ENCODE data around the gene CCDC198. TPM values are rescaled to one million over a fixed set of nuclear protein-coding genes. Genes with fewer than 3 reads are reported as not detected.

Gene CCDC198
- total and polyA plus RNA-seq, 5 experiments from 2014 or later, result not detected

DNA sequence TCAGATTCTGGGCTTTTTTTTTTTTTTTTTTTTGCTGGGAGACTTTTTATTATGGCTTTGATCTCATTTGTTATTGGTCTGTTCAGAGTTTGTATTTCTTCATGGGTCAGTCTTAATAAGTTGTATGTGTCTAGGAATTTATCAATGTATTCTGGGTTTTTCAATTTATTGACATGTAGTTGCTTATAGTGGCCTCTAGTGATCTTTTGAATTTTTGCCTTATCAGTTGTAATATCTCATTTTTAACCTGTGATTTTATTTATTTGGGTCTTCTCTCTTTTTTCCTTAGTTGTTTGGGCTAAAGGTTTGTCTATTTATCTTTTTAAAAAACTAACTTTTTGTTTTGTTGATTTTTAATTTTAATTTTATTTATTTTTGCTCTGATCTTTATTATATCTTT is 57.7 kb downstream of the CCDC198 start:
- Mint-ChIP-seq H3K27me3 (peaks cover 0 to 5% (median 4%) of the 10 kb centered on the region in 5 donors), H3K36me3 (peaks cover 0 to 11% (median 5%) of the 10 kb centered on the region in 3 donors), H3K27ac (no peak overlapping the region), H3K4me1 (no peaks in the 10 kb centered on the region), H3K4me3 (no peak overlapping the region), H3K9me3 (peaks cover 0 to 26% (median 6%) of the 10 kb centered on the region in 9 donors)
- POLR2A ChIA-PET, result interaction anchor here (0.6 kb wide), 1 partner anchor 1066 kb away, joined by 3 read pairs; no protein-coding TSS in a partner anchor
- ATAC-seq (no peak), DNase-seq (no peak)

DNA sequence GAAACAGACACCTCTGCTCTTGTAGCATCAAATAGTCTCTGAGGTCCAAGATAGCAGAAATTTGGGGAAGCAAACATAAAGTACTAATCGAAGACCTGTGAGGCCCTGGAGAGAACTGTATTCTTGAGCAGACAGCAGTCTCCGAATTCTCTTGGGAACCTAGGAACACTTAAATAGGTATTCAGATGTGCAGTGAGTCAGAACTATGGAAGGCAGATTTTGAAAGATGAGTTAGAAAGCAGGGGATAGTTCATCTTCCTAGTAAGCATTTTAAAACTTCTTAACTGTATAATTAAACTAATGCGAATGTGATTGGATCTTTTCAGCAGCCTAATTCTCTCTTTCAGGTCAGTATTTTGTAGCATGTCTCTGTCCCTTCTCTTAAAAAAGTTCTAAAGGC is 72.7 kb downstream of the CCDC198 start:
- Mint-ChIP-seq H3K4me1 (peaks cover 0 to 1% (median 0%) of the 10 kb centered on the region in 4 donors), H3K9me3 (no peaks in the 10 kb centered on the region), H3K27ac (peak overlapping the region in 2 of 10 donors; percentile 33 to 50), H3K4me3 (no peak overlapping the region), H3K36me3 (peaks cover 0 to 1% (median 0%) of the 10 kb centered on the region in 3 donors), H3K27me3 (peaks cover 0 to 4% (median 0%) of the 10 kb centered on the region in 5 donors)
- POLR2A ChIA-PET, result no interaction called here
- ATAC-seq (no peak), DNase-seq (no peak)

DNA sequence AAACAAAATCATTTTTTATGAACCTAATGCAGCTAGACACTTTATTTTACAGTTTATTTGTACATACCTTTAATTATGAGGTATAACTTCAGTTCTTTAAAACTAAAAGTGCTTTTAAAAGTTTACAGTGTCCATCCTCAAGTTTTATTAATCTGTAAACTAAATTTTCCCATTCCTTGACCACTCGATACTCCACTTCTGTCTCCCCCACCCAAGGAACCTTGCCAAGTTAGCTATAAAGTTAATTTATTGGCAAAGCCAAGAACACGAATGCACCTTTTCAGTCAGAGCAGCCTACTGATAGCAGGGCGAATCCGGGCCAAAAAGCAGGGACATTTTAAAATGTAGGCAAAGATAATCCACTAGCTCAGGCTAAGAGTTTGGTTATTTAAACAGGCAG is 73.6 kb downstream of the CCDC198 start:
- Mint-ChIP-seq H3K4me3 (no peak overlapping the region), H3K9me3 (no peaks in the 10 kb centered on the region), H3K27me3 (no peaks in the 10 kb centered on the region), H3K27ac (no peak overlapping the region), H3K4me1 (peaks cover 0 to 1% (median 0%) of the 10 kb centered on the region in 4 donors), H3K36me3 (no peaks in the 10 kb centered on the region)
- ATAC-seq (no peak), DNase-seq (no peak)
- POLR2A ChIA-PET, result no interaction called here

Other genes starting within 250 kb of the CCDC198 start
- 10 to 100 TPM; 44.5 to 47.3 TPM for gene EXOC5, start 225.0 kb downstream of the CCDC198 start, total RNA-seq
- gene EXOC5, start 225.0 kb downstream of the CCDC198 start, polyA plus RNA-seq, result 10 to 100 TPM; 42.1 to 50.1 (median 45.4) TPM
- gene AP5M1, start 224.9 kb downstream of the CCDC198 start, total RNA-seq, result 10 to 100 TPM; 66.1 to 74.5 TPM
- gene AP5M1, start 224.9 kb downstream of the CCDC198 start, polyA plus RNA-seq, result 10 to 100 TPM; 33.1 to 39.8 (median 36.7) TPM
- gene NAA30, start 103.3 kb downstream of the CCDC198 start, total RNA-seq, result 10 to 100 TPM; 18.6 to 18.8 TPM
- gene NAA30, start 103.3 kb downstream of the CCDC198 start, polyA plus RNA-seq, result 10 to 100 TPM in 1 of 3 donors, 1 to 10 TPM in 2; 6.9 to 12.3 (median 7.8) TPM

Data from naive thymus-derived CD8-positive, alpha-beta T cell (primary cell).